ENCODE measurements around the gene C16orf78.

The C16orf78 gene

DNA sequence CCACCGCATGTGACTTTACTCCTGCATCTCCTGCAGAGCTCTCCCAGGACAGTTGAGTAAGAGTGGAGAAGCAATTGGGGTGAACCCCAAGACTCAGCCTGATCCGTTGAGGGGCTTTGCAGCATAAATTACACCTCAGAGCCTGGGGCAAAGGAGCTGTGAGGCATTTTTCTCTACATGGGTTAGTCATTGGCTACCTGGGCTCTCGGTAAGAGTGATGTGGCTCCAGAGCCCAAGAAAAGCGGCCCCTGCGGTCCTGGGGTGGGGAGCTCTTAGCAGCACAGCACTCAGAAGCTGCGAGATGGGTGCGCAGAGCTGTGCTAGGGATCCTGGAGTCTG lies 40.4 kb upstream of the C16orf78 start:
- Histone ChIP-seq H3F3A (ENCODE audit: insufficient read depth, low read length) (no peaks in the 10 kb centered on the region), H3K9me2 (ENCODE audit: low read depth, low read length) (no peaks in the 10 kb centered on the region), H3K36me3 (ENCODE audit: insufficient read depth, low read length) (no peaks in the 10 kb centered on the region), H3K4me3 (ENCODE audit: low read depth, low read length, poor library complexity, severe bottlenecking) (no peak overlapping the region), H3K9me3 (ENCODE audit: low read length) (no peaks in the 10 kb centered on the region), H3K79me2 (ENCODE audit: insufficient read depth, low read length) (no peaks in the 10 kb centered on the region), H3K27ac (ENCODE audit: low read depth, low read length, poor library complexity, severe bottlenecking) (no peak overlapping the region), H4K20me1 (ENCODE audit: insufficient read depth, low read length) (no peaks in the 10 kb centered on the region), H3K4me1 (ENCODE audit: insufficient read depth, low read length, severe bottlenecking) (no peaks in the 10 kb centered on the region), H2AFZ (ENCODE audit: low read length) (no peak overlapping the region), H3K4me2 (ENCODE audit: low read length) (no peak overlapping the region), H3K9ac (ENCODE audit: low read length) (no peak overlapping the region), H3K27me3 (ENCODE audit: insufficient read depth, low read length) (no peaks in the 10 kb centered on the region)
- TF ChIP-seq CTCF (IDR thresholded peaks at IDR 0.05; ENCODE audit: low read length), result no peak
- no peak for TF ChIP-seq EZH2 (IDR thresholded peaks at IDR 0.05; ENCODE audit: borderline replicate concordance, low read length)

DNA sequence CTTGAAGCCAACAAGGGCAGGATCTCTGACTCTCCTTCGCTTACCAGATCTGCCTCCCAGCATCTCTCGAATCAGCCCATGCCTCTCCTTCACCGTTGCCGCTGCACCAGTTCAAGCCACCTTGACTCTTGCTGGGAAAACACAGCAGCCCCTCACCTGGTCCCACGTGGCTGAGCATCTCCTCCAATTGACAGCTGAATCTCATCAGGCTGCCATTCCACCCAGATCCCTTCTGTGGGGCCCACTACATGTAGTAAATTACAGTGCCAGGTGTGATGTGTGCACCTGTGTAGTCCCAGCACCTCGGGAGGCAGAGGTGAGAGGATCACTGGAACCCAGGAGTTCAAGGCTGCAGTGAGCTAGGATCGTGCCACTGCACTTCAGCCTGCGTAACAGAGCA lies 37.8 kb upstream of the C16orf78 start:
- H3K36me3 ChIP-seq (ENCODE audit: insufficient read depth, low read length), result no peaks in the 10 kb centered on the region
- H3K4me2 ChIP-seq (ENCODE audit: low read length), result no peak overlapping the region
- H3K9me2 ChIP-seq (ENCODE audit: low read depth, low read length), result no peaks in the 10 kb centered on the region
- no peaks in the 10 kb centered on the region for H3K9me3 ChIP-seq (ENCODE audit: low read length)
- no peak overlapping the region for H3K9ac ChIP-seq (ENCODE audit: low read length)
- H2AFZ ChIP-seq (ENCODE audit: low read length), result no peak overlapping the region
- no peaks in the 10 kb centered on the region for H3F3A ChIP-seq (ENCODE audit: insufficient read depth, low read length)
- H3K79me2 ChIP-seq (ENCODE audit: insufficient read depth, low read length), result no peaks in the 10 kb centered on the region
- H3K27me3 ChIP-seq (ENCODE audit: insufficient read depth, low read length), result no peaks in the 10 kb centered on the region
- no peak overlapping the region for H3K27ac ChIP-seq (ENCODE audit: low read depth, low read length, poor library complexity, severe bottlenecking)
- H4K20me1 ChIP-seq (ENCODE audit: insufficient read depth, low read length), result no peaks in the 10 kb centered on the region
- H3K4me3 ChIP-seq (ENCODE audit: low read depth, low read length, poor library complexity, severe bottlenecking), result no peak overlapping the region
- TF ChIP-seq EZH2 (IDR thresholded peaks at IDR 0.05; ENCODE audit: borderline replicate concordance, low read length), result no peak
- no peak for TF ChIP-seq CTCF (IDR thresholded peaks at IDR 0.05; ENCODE audit: low read length)
- H3K4me1 ChIP-seq (ENCODE audit: insufficient read depth, low read length, severe bottlenecking), result no peaks in the 10 kb centered on the region

DNA sequence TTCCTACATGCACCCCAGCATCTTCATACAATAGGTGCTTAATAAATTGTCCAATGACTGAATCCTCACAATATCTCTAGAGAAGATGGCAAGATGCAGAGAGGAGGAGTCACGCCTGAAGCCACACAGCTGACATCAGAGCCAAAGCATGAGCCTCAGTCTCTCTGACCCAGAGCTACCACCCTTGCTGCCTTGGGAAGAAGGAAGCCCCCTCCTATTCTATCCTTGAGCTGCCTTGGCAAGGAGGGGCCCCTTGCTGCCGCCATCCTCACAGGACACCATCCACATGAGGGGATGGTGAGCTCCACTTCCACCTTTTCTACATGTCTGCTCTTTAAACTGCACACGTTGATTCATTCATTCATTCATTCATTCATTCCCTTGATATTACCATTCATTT lies 37.0 kb upstream of the C16orf78 start:
- Histone ChIP-seq H2AFZ (ENCODE audit: low read length) (no peak overlapping the region), H3K9me3 (ENCODE audit: low read length) (no peaks in the 10 kb centered on the region), H3K4me2 (ENCODE audit: low read length) (no peak overlapping the region), H3F3A (ENCODE audit: insufficient read depth, low read length) (no peaks in the 10 kb centered on the region), H3K27me3 (ENCODE audit: insufficient read depth, low read length) (no peaks in the 10 kb centered on the region), H3K36me3 (ENCODE audit: insufficient read depth, low read length) (no peaks in the 10 kb centered on the region), H3K4me3 (ENCODE audit: low read depth, low read length, poor library complexity, severe bottlenecking) (no peak overlapping the region), H3K79me2 (ENCODE audit: insufficient read depth, low read length) (no peaks in the 10 kb centered on the region), H3K4me1 (ENCODE audit: insufficient read depth, low read length, severe bottlenecking) (no peaks in the 10 kb centered on the region), H3K27ac (ENCODE audit: low read depth, low read length, poor library complexity, severe bottlenecking) (no peak overlapping the region), H4K20me1 (ENCODE audit: insufficient read depth, low read length) (no peaks in the 10 kb centered on the region), H3K9ac (ENCODE audit: low read length) (no peak overlapping the region), H3K9me2 (ENCODE audit: low read depth, low read length) (no peaks in the 10 kb centered on the region)
- TF ChIP-seq CTCF (IDR thresholded peaks at IDR 0.05; ENCODE audit: low read length) (no peak), EZH2 (IDR thresholded peaks at IDR 0.05; ENCODE audit: borderline replicate concordance, low read length) (no peak)
